Smooth muscle cell (in vitro differentiated cells): ENCODE data around the gene GNB1. TPM values are rescaled to one million over a fixed set of nuclear protein-coding genes. Genes with fewer than 3 reads are reported as not detected.

Experiments used
- DNase-seq: peaks from one replicate; lab custom pipeline; 2025; ENCODE audit not compliant: unreplicated experiment; lab: John Stamatoyannopoulos, UW
- H2AFZ ChIP-seq: fragments of 200-600 bp; sonication (generic); 2 replicates; pipeline ENCODE4 v1.6.0; 2016; ENCODE audit warnings: antibody characterized with exemption, low read depth, mild to moderate bottlenecking
- H3F3A ChIP-seq: fragments of 200-600 bp; sonication (generic); 2 replicates; pipeline ENCODE4 v1.6.0; 2017; ENCODE audit warnings: antibody characterized with exemption, low read depth
- H3K27ac ChIP-seq: fragments of 200-600 bp; sonication (generic); 2 replicates; pipeline ENCODE4 v1.5.1; 2016; ENCODE audit warnings: low read depth, mild to moderate bottlenecking
- H3K27me3 ChIP-seq: fragments of 200-600 bp; sonication (generic); 2 replicates; pipeline ENCODE4 v1.6.1; 2016; ENCODE audit warnings: low read depth, mild to moderate bottlenecking
- H3K36me3 ChIP-seq: fragments of 200-600 bp; sonication (generic); 2 replicates; pipeline ENCODE4 v1.5.1; 2016; ENCODE audit warnings: low read depth
- H3K4me1 ChIP-seq: fragments of 200-600 bp; sonication (generic); 2 replicates; pipeline ENCODE4 v1.5.1; 2016; ENCODE audit warnings: low read depth
- H3K4me2 ChIP-seq: fragments of 200-600 bp; sonication (generic); 2 replicates; pipeline ENCODE4 v1.6.0; 2016; ENCODE audit warnings: mild to moderate bottlenecking
- H3K4me3 ChIP-seq: fragments of 200-600 bp; sonication (generic); 2 replicates; pipeline ENCODE4 v1.5.1; 2016; ENCODE audit warnings: mild to moderate bottlenecking
- H3K79me2 ChIP-seq: fragments of 200-600 bp; sonication (generic); 2 replicates; pipeline ENCODE4 v1.6.0; 2016; ENCODE audit warnings: low read depth, mild to moderate bottlenecking
- H3K9ac ChIP-seq: fragments of 200-600 bp; sonication (generic); 2 replicates; pipeline ENCODE4 v1.6.0; 2016; ENCODE audit warnings: low read depth
- H3K9me3 ChIP-seq: fragments of 200-600 bp; sonication (generic); replicated peaks from 2 replicates; pipeline ENCODE4 v1.5.1; 2016; ENCODE audit warnings: low read depth
- H4K20me1 ChIP-seq: fragments of 200-600 bp; sonication (generic); 2 replicates; pipeline ENCODE4 v1.6.0; 2016; ENCODE audit warnings: low read depth
- WGBS: methylation state at CpG from one replicate; pipeline ENCODE4 v1.1.7; 2016; ENCODE audit warnings: low lambda C conversion rate; 5-methylcytosine and 5-hydroxymethylcytosine counted together
- polyA plus RNA-seq: library from polyadenylated mRNA; unstranded; fragments of >200 nt; fragmentation: Nextera tagmentation; extraction: Ambion mirVana; gene quantifications from 2 replicates; pipeline ENCODE4 v1.2.1, GENCODE V29; 2016
- total RNA-seq: library from RNA; depleted of rRNA; stranded (reverse); fragments of >200 nt; gene quantifications from 2 replicates; pipeline ENCODE4 v1.2.3, GENCODE V29; 2014
- TF ChIP-seq, protein P1 (sequence below): fragments of 200-600 bp; sonication (generic); IDR thresholded peaks from 2 replicates; pipeline ENCODE4 v1.5.1; 2017; ENCODE audit warnings: borderline replicate concordance, mild to moderate bottlenecking, antibody characterized with exemption; ENCODE audit not compliant: insufficient read depth, poor library complexity, severe bottlenecking

The GNB1 gene
- total and polyA plus RNA-seq, 2 experiments from 2014 or later: 208 to 293 TPM

- Histone ChIP-seq H3K36me3 (no peaks in the 10 kb centered on the region), H3K4me1 (no peaks in the 10 kb centered on the region), H3K27me3 (no peaks in the 10 kb centered on the region), H3F3A (no peaks in the 10 kb centered on the region), H2AFZ (no peak overlapping the region), H3K9me3 (no peaks in the 10 kb centered on the region), H3K4me3 (no peak overlapping the region), H3K79me2 (no peaks in the 10 kb centered on the region), H3K9ac (no peak overlapping the region), H3K4me2 (no peak overlapping the region), H4K20me1 (no peaks in the 10 kb centered on the region), H3K27ac (no peak overlapping the region)
- DNase-seq: no peak
- WGBS: 86% methylated on average over 14 of the region's 26 CpGs
- TF ChIP-seq, protein P1, sequence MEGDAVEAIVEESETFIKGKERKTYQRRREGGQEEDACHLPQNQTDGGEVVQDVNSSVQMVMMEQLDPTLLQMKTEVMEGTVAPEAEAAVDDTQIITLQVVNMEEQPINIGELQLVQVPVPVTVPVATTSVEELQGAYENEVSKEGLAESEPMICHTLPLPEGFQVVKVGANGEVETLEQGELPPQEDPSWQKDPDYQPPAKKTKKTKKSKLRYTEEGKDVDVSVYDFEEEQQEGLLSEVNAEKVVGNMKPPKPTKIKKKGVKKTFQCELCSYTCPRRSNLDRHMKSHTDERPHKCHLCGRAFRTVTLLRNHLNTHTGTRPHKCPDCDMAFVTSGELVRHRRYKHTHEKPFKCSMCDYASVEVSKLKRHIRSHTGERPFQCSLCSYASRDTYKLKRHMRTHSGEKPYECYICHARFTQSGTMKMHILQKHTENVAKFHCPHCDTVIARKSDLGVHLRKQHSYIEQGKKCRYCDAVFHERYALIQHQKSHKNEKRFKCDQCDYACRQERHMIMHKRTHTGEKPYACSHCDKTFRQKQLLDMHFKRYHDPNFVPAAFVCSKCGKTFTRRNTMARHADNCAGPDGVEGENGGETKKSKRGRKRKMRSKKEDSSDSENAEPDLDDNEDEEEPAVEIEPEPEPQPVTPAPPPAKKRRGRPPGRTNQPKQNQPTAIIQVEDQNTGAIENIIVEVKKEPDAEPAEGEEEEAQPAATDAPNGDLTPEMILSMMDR: no peak
Measured at GRCh38 chr1:1926346-1926811, 35.5 kb upstream of the GNB1 start.

- 94% methylated on average over 27 of the region's 27 CpGs for WGBS
- H3K36me3 ChIP-seq: no peaks in the 10 kb centered on the region
- no peaks in the 10 kb centered on the region for H3K9me3 ChIP-seq
Measured at GRCh38 chr1:1925437-1926345, 34.8 kb upstream of the GNB1 start.

GRCh38 chr1:1924849-1925248, 34.0 kb upstream of the GNB1 start:
- no peaks in the 10 kb centered on the region for H3K4me1 ChIP-seq
- H3K36me3 ChIP-seq: no peaks in the 10 kb centered on the region
- H3K4me3 ChIP-seq: no peak overlapping the region
- H3K9ac ChIP-seq: no peak overlapping the region
- no peak overlapping the region for H3K4me2 ChIP-seq
- H3K9me3 ChIP-seq: no peaks in the 10 kb centered on the region
- DNase-seq: no peak
- 95% methylated on average over 21 of the region's 21 CpGs for WGBS
- H4K20me1 ChIP-seq: no peaks in the 10 kb centered on the region
- H3K79me2 ChIP-seq: no peaks in the 10 kb centered on the region
- no peak overlapping the region for H3K27ac ChIP-seq
- TF ChIP-seq, protein P1: no peak
- no peaks in the 10 kb centered on the region for H3K27me3 ChIP-seq
- no peak overlapping the region for H2AFZ ChIP-seq
- no peaks in the 10 kb centered on the region for H3F3A ChIP-seq

More at GRCh38 chr1:1925437-1926345, 34.8 kb upstream of the GNB1 start:
- Histone ChIP-seq H4K20me1 (no peaks in the 10 kb centered on the region), H3K4me2 (no peak overlapping the region), H3K27ac (no peak overlapping the region), H3K4me1 (no peaks in the 10 kb centered on the region), H2AFZ (no peak overlapping the region), H3F3A (no peaks in the 10 kb centered on the region), H3K9ac (no peak overlapping the region), H3K27me3 (no peaks in the 10 kb centered on the region), H3K79me2 (no peaks in the 10 kb centered on the region), H3K4me3 (no peak overlapping the region)
- DNase-seq: no peak
- TF ChIP-seq, protein P1: no peak
